Activated B cell treated with CpG ODN at 0.5 μM for 24 hours (primary cell): Measurements from ENCODE around the gene PTPRK. TPM values are rescaled to one million over a fixed set of nuclear protein-coding genes. Genes with fewer than 3 reads are reported as not detected.
"Not testable (repeated sequence)": the region's sequence is repeated elsewhere in the genome, so short reads cannot be mapped to it uniquely, and the experiment has no call there.

ENCODE experiments used
- ATAC-seq: fragments of 200-7000 bp; cut with Tn5 transposase; one replicate; pipeline ENCODE4 v1.10.0; 2021; ENCODE audit warnings: low read depth, mild to moderate bottlenecking, moderate library complexity
- CTCF ChIA-PET: fragments of 350-600 bp; sonication (Branson Sonifier 250); formaldehyde crosslinking; loops from one replicate; lab custom pipeline; 2021; ENCODE audit warnings: antibody characterized with exemption; lab: Charles Lee
- POLR2A ChIA-PET: fragments of 350-600 bp; sonication (Branson Sonifier 250); formaldehyde crosslinking; loops from one replicate; lab custom pipeline; 2021; ENCODE audit warnings: antibody characterized with exemption; lab: Charles Lee
- DNase-seq: peaks from one replicate; pipeline ENCODE4 v3.0.0; 2022
- H3K27ac Mint-ChIP-seq: one replicate; pipeline ENCODE4 v1.8.0; 2020; ENCODE audit warnings: mixed read lengths
- H3K27me3 Mint-ChIP-seq: one replicate; pipeline ENCODE4 v1.8.0; 2021; ENCODE audit warnings: mixed read lengths
- H3K36me3 Mint-ChIP-seq: one replicate; pipeline ENCODE4 v1.8.0; 2021; ENCODE audit warnings: low read depth, mixed read lengths
- H3K4me1 Mint-ChIP-seq: one replicate; pipeline ENCODE4 v1.8.0; 2021; ENCODE audit warnings: mixed read lengths
- H3K4me3 Mint-ChIP-seq: one replicate; pipeline ENCODE4 v1.8.0; 2020; ENCODE audit warnings: mild to moderate bottlenecking, mixed read lengths
- H3K9me3 Mint-ChIP-seq: one replicate; pipeline ENCODE4 v1.8.0; 2020; ENCODE audit warnings: mixed read lengths
- intact Hi-C: fragments of 100-400 bp; cut with micrococcal nuclease; formaldehyde crosslinking; loops from one replicate; pipeline ENCODE4 v1.15.1; 2024
- total RNA-seq: library from RNA; stranded (reverse); gene quantifications from 2 replicates; pipeline ENCODE4 v1.2.3, GENCODE V29; 2022
- TF ChIP-seq, protein P1 (sequence below): fragments of 200-600 bp; IDR thresholded peaks from one replicate; pipeline ENCODE4 v1.8.0; 2022; ENCODE audit warnings: antibody characterized with exemption, mild to moderate bottlenecking

Gene PTPRK
- total RNA-seq, 1 donor from 2014 or later: 14.2 TPM

DNA sequence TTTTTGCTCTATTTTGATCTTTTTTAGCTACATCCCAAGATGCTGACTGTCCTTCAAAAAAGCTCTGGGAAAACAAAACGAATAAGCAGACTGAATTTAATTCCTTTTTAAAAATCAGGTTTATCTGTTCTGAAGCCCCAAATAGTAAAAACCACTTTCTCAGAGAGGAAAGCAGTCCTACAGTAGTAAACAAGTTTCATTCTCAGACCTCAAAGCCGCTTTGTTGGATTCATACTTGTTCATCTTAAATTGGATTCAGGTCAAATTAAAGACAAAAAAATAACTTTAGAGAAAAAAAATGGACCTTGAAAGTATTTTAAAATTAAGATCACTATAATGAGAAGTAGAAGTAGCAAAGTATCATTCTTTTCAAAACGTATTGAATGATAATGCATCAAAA, 523.5 kb downstream of the PTPRK start:
- no peak overlapping the region for H3K4me3 Mint-ChIP-seq
- no peaks in the 10 kb centered on the region for H3K4me1 Mint-ChIP-seq
- CTCF ChIA-PET: no interaction called here
- H3K36me3 Mint-ChIP-seq: peaks cover 32% of the 10 kb centered on the region
- no peaks in the 10 kb centered on the region for H3K9me3 Mint-ChIP-seq
- DNase-seq: no peak
- no peak for ATAC-seq
- H3K27ac Mint-ChIP-seq: no peak overlapping the region
- POLR2A ChIA-PET: no interaction called here
- TF ChIP-seq, protein P1, sequence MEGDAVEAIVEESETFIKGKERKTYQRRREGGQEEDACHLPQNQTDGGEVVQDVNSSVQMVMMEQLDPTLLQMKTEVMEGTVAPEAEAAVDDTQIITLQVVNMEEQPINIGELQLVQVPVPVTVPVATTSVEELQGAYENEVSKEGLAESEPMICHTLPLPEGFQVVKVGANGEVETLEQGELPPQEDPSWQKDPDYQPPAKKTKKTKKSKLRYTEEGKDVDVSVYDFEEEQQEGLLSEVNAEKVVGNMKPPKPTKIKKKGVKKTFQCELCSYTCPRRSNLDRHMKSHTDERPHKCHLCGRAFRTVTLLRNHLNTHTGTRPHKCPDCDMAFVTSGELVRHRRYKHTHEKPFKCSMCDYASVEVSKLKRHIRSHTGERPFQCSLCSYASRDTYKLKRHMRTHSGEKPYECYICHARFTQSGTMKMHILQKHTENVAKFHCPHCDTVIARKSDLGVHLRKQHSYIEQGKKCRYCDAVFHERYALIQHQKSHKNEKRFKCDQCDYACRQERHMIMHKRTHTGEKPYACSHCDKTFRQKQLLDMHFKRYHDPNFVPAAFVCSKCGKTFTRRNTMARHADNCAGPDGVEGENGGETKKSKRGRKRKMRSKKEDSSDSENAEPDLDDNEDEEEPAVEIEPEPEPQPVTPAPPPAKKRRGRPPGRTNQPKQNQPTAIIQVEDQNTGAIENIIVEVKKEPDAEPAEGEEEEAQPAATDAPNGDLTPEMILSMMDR: no peak
- intact Hi-C loops: no loop called here
- no peaks in the 10 kb centered on the region for H3K27me3 Mint-ChIP-seq

DNA sequence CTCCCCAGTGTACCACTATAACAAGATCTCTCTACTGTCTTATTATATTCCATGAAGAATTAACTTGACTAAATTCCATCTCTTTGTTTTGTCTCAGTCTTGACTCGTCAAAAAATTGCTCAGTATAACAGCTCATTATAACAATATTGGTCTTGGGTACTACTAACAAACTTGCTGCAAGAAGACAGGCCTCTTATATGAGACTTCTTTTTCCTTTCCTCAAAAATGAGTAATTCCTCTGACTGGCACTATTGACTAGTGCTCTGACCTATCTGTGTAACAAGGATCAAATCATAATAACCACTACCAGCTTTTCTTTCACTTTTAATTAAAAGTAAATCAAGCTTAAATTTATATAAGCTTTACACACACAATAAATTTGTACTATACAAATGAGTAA, 528.3 kb downstream of the PTPRK start:
- no peak for ATAC-seq
- H3K27ac Mint-ChIP-seq: no peak overlapping the region
- H3K36me3 Mint-ChIP-seq: peaks cover 31% of the 10 kb centered on the region
- no peak overlapping the region for H3K4me3 Mint-ChIP-seq
- DNase-seq: no peak
- intact Hi-C loops: no loop called here
- H3K4me1 Mint-ChIP-seq: no peaks in the 10 kb centered on the region
- H3K27me3 Mint-ChIP-seq: no peaks in the 10 kb centered on the region
- ChIA-PET POLR2A (no interaction called here), CTCF (no interaction called here)
- H3K9me3 Mint-ChIP-seq: no peaks in the 10 kb centered on the region
- TF ChIP-seq, protein P1: no peak

DNA sequence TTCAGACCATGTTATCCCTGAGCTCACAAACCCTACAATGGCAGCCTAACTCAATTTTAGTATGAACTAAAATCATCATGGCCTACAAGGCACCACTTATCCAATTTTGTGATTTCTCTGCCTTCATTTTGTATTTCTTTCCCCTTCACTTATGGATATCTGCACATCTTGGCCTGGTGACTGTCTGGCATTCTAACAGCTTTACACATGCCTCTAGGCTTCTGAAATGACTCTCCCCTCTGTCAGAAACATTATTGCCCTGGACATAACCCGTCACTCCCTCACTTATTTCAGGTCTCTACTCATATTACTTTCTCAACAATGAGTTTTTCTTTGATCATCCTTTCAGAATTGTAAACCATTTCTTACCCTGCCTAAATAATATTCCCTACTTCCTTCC, 530.3 kb downstream of the PTPRK start:
- ChIA-PET CTCF (no interaction called here), POLR2A (interaction anchor here (0.8 kb wide), 1 partner anchor 8 kb away, joined by 4 read pairs; no protein-coding TSS in a partner anchor)
- intact Hi-C loops: no loop called here
- Mint-ChIP-seq H3K27me3 (no peaks in the 10 kb centered on the region), H3K36me3 (peaks cover 30% of the 10 kb centered on the region), H3K9me3 (no peaks in the 10 kb centered on the region), H3K27ac (no peak overlapping the region), H3K4me1 (no peaks in the 10 kb centered on the region), H3K4me3 (no peak overlapping the region)
- ATAC-seq: no peak
- no peak for DNase-seq
- TF ChIP-seq, protein P1: no peak

DNA sequence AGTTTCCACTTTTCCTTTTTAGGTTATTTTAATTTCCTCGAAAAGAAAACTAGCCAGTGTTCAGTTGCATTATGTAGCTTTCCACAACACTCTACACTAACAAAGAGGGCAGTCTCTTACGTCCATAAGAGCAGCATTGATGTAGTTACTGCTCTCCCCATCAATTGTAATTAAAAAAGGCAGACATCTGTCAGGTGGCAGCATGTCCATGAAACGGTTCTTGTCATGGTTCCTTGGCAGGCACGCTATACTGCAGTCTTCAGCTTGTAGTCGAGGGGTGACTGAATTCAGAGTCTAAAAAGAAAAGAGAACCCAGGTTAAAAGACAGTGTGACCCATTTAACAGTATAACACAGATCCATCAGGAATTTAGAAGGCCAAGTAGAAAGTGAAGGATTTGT, 539.4 kb downstream of the PTPRK start:
- H3K9me3 Mint-ChIP-seq: no peaks in the 10 kb centered on the region
- H3K4me1 Mint-ChIP-seq: peaks cover 8% of the 10 kb centered on the region
- ATAC-seq: no peak
- H3K27ac Mint-ChIP-seq: no peak overlapping the region
- TF ChIP-seq, protein P1: no peak
- H3K4me3 Mint-ChIP-seq: no peak overlapping the region
- intact Hi-C loops: no loop called here
- ChIA-PET POLR2A (no interaction called here), CTCF (no interaction called here)
- peaks cover 49% of the 10 kb centered on the region for H3K36me3 Mint-ChIP-seq
- H3K27me3 Mint-ChIP-seq: no peaks in the 10 kb centered on the region
- no peak for DNase-seq

DNA sequence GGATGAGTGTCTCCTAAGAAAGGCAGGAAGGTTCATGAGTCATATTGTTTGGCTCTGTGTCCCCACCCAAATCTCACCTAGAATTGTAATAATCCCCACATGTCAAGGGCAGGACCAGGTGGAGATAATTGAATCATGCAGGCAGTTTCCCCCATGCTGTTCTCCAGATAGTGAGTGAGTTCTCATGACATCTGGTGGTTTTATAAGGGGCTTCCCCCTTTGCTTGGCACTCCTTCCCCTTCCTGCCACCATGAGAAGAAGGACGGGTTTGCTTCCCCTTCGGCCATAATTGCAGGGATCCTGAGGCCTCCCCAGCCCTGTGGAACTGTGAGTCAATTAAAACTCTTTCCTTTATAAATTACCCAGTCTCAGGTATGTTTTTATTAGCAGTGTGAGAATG, 542.2 kb downstream of the PTPRK start:
- H3K9me3 Mint-ChIP-seq, H3K4me1 Mint-ChIP-seq, H3K4me3 Mint-ChIP-seq, CTCF ChIA-PET, DNase-seq, intact Hi-C loops, H3K27me3 Mint-ChIP-seq, POLR2A ChIA-PET: not testable (repeated sequence)
- peak overlapping the region; percentile 33 for H3K27ac Mint-ChIP-seq
- peak; percentile 52 for ATAC-seq
- H3K36me3 Mint-ChIP-seq: peaks cover 54% of the 10 kb centered on the region

DNA sequence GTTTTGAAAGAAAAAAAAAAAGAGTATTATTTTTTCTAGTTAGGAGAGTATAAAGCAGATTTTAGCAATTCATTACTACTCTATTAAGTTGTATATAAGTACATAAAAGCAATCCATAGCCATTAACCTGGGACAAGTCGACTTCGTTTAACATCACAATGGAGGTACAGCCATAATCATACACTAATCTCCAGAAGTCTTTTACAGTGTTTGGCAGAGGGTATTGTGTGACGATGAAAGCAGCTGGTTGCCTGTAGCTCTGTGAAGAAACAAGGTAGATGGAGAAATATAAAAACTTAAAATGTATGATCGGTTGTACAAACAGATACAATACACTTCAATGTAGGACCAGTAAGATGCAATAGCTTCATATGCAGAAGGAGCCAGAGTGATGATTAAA, 543.6 kb downstream of the PTPRK start:
- CTCF ChIA-PET: no interaction called here
- Mint-ChIP-seq H3K4me3 (no peak overlapping the region), H3K9me3 (no peaks in the 10 kb centered on the region), H3K27me3 (no peaks in the 10 kb centered on the region), H3K27ac (no peak overlapping the region), H3K36me3 (peaks cover 57% of the 10 kb centered on the region), H3K4me1 (peaks cover 8% of the 10 kb centered on the region)
- POLR2A ChIA-PET: no interaction called here
- intact Hi-C loops: no loop called here
- TF ChIP-seq, protein P1: no peak
- DNase-seq (no peak), ATAC-seq (no peak)
